HG03520 (cell line): ENCODE data around the gene GPR173.

ENCODE experiments used
- ATAC-seq: cut with Tn5 transposase; IDR thresholded peaks from one replicate; pipeline ENCODE4 v1.9.1; 2021; ENCODE audit warnings: mild to moderate bottlenecking, moderate library complexity; ENCODE audit not compliant: unreplicated experiment

GPR173 gene, protein sequence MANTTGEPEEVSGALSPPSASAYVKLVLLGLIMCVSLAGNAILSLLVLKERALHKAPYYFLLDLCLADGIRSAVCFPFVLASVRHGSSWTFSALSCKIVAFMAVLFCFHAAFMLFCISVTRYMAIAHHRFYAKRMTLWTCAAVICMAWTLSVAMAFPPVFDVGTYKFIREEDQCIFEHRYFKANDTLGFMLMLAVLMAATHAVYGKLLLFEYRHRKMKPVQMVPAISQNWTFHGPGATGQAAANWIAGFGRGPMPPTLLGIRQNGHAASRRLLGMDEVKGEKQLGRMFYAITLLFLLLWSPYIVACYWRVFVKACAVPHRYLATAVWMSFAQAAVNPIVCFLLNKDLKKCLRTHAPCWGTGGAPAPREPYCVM

GRCh38 chrX:53048169-53049126, at the start of gene GPR173:
Gene GPR173, plus strand, starts transcription at chrX:53048789. Its CDS starts 27,833 bp downstream, at chrX:53076622.
- no peak for ATAC-seq

DNA sequence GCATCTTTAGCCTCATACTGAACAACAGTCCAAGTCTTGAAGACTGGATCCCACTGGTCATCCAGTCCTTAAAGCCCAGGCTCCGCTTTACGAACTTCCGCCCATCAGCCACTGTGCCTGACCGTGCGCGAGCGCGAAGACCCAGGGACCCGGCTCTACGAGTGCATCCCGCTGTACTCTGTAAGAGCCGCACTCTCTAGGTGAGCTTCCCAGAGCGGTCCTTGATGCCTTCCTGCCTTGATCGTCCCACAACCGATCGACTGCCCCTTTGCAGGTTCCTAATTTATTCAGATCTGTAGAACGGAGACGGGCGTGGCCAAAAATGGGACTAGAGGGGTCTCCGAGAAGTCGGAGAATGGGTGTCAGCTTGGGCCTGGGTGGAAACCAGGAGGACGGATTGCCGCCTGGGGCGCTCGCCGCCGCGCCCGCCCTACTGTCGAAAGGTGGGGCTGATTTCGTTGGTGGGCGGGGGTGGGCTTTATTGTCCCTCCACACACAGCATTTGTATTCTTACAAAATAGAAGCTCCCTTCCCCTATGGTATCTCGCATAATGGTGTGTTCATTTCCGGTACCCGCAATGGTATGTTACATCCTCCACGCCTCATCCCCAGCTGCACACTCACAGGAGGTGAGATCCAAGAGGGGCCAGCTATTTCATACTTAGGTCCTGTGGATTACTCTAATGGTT, 48.0 kb upstream of the GPR173 start:
- no peak for ATAC-seq

GRCh38 chrX:53001958-53002357, 46.6 kb upstream of the GPR173 start:
- ATAC-seq, result no peak

- ATAC-seq, result no peak
These were observed 45.5 kb upstream of the GPR173 start for GRCh38 chrX:53003111-53003510.

DNA sequence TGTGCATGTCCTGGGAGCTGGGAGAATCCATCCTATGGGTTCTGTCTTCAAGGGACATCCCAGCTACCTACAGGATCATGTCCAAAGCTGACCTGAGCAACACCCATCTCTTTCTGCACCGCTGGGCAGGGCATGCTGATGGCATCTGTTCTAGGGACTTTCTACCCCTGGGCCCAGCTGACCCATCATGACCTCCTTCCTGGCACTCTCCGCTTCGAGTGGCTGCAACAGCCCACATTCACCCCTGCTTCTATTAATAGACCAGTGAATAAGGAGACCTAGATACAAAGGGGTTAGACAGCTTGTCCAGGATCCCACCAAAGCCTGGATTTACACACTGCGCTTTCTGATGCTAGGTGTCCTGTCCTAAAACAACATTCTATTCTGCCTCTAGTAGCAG, 44.6 kb upstream of the GPR173 start:
- no peak for ATAC-seq

- no peak for ATAC-seq
These were observed 43.8 kb upstream of the GPR173 start for GRCh38 chrX:53004811-53005210.

DNA sequence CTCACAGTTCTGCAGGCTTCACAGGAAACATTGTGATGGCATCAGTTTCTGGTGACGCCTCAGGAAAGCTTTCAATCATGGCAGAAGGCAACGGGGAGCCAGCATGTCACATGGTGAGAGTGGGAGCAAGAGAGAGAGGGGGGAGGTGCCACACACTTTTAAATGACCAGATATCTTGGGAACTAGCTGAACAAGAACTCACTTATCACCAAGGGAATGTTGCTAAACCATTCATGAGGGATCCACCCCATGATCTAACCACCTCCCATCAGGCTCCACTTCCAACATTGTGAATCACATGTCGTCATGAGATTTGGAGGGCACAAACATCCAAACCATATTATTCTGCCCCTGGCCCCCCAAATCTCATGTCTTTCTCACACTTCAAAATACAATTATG, 43.3 kb upstream of the GPR173 start:
- ATAC-seq, result no peak

GRCh38 chrX:53009032-53009431, 39.6 kb upstream of the GPR173 start:
- no peak for ATAC-seq

- ATAC-seq, result no peak
These were observed 35.3 kb upstream of the GPR173 start for GRCh38 chrX:53013291-53013690.

DNA sequence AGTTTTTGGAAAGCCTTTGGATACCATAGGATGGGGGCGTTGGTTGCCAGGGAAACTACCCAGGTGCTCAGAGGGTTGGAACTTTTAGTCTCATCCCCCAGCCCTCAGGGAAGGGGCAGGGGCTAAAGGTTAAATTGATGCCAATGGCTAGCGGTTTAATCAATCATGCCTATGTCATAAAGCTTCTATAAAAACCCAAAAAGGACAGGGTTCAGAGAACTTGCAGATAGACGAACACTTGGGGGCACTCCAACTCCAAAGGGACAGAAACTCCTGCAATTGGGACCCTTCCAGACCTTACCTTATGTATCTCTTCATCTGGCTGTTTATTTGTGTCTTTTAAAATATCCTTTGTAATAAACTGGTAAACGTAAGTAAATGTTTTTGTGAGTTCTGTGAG, 30.0 kb upstream of the GPR173 start:
- ATAC-seq, result no peak

DNA sequence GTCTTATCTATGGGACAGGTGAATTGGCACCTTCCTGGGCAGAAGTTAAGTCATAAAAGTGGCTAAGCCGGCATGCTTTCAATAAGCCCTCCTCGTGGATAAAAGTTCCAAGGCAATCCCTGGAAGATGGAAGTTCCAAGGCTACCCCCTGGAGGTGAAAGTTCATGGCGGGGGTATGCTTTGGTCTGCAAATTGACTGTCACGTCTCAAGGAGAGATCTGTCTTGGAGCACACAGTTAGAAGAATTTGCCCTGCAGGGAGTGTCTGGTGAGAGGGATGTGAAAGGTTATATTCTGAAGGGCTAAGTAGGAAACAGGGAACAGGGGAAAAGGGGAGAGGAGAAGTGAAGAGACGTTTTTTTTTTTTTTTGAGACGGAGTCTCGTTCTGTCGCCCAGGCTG, 26.2 kb upstream of the GPR173 start:
- ATAC-seq, result no peak

GRCh38 chrX:53028678-53029077, 19.9 kb upstream of the GPR173 start:
- ATAC-seq, result no peak

DNA sequence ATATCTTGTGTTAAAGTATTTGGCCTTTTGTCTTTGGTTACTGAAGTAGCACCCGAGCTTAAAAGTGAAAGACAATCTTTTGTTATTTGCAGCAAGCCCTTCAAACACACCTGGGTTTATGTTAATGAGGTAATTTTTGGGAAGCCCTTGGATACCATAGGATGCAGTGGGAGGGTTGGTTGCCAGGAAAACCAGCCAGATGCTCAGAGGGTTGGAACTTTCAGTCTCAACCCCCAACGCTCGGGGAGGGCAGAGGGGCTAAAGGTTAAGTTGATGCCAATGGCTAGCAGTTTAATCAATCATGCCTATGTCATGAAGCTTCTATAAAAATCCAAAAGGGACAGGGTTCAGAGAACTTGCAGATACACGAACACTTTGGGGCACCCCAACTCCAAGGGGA, 17.2 kb upstream of the GPR173 start:
- ATAC-seq, result no peak

- ATAC-seq, result no peak
These were observed 12.4 kb upstream of the GPR173 start for GRCh38 chrX:53036149-53036548.

- no peak for ATAC-seq
These were observed 9.4 kb upstream of the GPR173 start for GRCh38 chrX:53039236-53039635.

DNA sequence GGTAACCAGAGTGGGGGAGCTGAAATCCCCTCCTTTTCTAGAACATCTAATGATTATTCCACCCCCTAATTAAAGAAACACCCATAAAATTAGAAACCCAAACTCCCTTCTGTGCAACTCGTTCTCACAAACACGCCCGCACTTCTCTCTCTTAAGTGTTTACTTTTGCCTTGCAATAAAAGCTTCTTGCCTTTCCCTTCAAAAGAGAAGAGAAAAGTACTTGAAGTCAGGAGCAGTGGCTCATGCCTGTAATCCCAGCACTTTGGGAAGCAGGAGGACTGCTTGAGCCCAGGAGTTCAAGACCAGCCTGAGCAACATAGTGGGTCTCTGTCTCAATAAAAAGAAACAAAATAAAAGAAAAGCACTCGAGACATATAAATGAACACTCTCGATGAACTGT, 3.6 kb upstream of the GPR173 start:
- ATAC-seq, result no peak

- no peak for ATAC-seq
These were observed 1.4 kb upstream of the GPR173 start for GRCh38 chrX:53047228-53047627.

DNA sequence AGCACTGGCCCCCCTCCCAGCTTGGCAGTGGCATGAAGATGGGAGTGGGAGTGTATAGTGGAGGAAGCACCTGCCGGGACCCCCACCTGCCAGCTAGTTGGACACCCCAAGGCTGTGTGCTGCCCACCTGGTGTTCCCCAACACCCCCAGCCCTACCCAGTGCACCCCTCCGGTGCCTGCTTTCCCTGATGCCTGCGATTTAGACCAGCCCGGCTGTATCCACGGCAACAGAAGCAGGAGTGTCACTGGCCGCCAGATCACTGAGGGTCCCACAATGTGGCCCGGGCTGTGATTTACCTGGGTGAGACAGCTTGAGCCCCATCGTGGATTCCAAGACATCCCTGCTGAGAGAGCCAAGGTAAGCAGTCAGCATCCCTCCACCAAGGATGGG, 533 bp downstream of the GPR173 start:
- ATAC-seq, result no peak

DNA sequence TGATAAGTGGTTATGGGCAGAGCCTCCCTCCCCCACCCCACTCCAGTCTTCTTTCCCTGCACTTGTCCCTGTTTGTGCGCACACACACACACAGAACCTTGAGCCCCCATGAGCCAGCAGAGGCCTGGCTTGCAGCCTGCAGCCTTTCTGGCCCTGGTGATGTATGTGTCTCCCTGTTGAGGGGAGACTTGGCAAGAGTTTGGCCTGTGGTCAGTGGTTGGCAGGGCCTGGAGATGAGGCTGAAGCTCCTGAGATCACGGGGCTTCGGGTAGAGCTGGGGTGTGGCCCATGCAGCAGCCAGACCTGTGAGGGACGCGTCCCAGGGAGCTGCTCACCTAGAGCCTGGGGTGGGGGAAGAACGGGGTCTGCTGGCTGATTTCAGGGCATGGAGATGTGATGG, 2.3 kb downstream of the GPR173 start:
- ATAC-seq, result no peak

GRCh38 chrX:53055244-53055849, 6.8 kb downstream of the GPR173 start:
- no peak for ATAC-seq

DNA sequence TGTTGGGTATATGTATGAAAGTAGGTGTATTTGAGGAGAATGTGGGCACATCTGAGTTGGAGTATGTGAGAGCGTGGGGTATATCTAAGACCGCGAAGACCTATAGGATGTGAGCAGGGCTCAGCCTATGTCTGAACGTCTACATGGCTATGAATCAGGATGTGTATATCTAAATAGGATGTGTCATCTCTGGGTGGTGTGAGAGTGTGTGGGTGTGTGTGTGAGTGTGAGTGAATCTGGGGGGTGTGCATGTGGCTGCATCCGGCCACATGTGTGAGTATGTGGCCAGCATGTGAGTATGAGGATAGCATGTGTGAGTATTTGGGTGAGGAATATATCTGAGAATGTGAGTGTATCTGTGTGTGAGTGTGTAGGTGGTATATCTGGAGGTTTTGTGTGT, 7.7 kb downstream of the GPR173 start:
- no peak for ATAC-seq
